Measurements from ENCODE around the gene ENTPD8.
"Not testable (repeated sequence)": the region's sequence is repeated elsewhere in the genome, so short reads cannot be mapped to it uniquely, and the experiment has no call there.

The ENTPD8 gene

DNA sequence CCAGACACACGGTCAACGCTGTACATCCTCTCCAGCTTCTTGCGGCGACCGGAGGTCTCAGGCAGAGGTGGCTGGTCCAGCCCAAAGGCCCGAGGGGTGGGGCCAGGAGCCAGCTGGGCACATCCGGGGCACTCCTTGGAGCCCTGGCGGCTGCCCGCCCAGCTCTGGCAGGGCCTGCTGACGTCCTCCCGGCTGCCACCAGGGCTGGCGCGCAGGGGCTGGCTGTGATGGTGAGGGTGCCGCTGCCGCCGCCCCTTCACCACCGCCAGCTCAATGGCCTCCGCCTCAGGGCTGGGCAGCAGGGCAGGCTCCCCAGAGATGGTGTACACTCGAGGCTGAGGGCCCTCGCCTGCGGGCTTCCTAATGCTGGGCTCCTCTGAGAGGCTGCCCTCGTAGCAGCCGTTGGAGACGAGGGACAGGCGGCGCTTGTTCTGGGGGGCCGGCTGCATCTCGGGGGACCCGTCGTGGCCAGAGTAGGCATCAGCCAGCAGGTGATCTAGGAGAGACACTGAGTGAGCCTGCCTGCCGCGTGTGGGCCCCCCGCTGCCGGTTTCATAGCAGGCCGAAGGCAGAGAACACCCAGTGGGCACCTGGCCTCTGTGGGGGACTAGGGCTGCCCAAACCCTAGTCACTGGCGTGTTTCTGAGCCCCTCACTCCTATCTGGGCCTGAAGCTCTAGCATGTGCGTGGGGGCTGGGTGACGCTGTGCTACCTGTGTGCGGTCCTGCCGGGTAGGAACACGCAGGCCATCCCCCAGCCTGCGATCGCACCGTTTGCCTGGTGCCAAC is 16.4 kb upstream of the ENTPD8 start:
- DNase-seq, result peak; percentile 63

DNA sequence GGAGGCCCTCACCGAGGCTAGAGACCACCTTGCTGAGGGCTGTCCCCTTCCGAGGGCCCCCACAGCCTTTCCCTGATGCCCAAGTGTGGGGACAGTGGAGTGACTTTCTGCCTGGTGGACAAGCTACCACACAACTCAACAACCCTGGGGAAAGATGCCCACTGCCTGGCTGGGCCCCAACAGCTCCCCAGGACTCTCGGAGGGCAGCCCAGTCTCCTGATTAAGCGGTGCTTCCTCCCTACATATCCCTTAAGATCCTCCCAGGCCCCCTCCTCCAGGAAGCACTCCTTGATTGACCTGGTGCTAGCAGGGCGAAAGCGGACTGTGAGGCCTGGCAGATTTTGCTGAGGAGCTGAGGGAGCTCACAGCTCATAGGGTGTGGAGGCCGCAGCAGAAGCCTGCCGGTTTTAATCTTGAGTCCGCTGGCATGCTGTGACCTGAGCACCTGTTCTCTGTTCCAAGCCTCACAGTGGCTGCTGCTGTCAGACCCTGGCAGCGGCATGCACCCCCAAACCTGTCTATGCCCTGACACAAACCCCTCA is 15.8 kb upstream of the ENTPD8 start:
- DNase-seq, result peak; percentile 61

DNA sequence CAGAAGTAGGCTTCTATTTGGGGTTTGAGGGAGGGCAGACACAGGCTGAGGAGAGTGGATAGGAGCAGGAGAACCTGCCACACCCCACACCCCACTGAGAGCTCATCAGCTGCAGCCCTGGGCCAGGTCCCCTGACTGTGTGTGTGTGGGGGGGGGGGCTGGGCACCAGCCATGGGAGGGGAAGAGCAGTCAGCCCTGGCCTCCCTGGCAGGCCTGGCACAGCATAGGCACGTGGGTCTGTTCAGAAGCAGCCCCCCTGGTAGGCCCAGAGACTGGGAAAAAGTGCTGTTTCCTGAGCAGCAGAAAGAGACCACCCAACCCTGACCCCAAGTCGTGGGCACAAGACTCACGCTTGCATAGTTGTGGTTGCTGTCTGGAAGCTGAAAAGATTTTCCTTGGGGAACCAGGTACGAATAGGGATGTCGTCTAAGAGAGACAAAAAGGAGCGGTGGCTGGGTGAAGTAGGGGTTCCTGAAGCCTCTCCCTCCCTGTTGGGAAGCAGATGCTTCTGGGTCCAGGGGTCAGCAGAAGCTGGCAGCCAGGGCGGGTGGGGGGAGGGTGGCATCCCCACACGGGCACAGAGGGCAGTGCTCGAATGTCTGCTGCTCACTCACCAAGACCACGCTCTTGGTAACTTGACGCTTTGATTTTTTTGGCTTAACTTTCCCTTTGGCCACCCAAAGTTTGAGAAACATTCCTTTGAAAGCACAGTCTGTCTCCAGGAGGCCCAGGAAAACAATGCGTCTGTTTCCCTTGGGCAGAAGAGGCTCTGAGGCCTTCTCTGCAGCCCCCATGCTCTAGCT is 15.1 kb upstream of the ENTPD8 start:
- DNase-seq, result no peak

DNA sequence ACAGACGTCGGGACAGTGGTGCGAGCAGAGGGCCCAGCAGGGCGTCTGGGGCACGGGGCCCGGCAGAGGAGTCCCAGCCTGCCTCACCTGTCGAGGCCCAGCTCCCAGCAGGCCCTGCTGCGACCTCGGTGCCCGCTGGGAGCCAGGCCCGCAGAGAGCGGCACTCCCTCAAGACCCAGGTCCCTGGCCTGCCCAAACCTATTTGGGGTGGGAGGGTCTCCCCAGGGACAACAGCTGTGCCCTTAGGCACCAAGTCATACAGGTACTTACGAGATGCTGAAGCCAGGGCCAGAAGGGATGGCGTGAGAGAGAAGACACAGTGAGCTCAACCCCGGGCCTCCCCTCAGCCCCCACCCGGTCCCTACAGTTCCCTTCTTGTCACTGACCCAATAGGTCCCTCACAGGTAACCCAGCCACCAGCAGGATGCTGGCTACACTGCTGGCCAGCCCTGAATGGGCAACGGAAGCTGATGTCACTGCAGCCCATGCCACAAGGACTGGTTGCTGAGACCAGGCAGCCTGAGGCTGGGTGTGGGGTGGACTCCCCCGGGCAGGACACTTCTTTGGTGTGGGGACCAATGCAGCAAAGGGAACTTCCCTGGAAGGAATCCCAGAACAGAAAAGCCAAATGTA is 14.3 kb upstream of the ENTPD8 start:
- peak; percentile 61 for DNase-seq

DNA sequence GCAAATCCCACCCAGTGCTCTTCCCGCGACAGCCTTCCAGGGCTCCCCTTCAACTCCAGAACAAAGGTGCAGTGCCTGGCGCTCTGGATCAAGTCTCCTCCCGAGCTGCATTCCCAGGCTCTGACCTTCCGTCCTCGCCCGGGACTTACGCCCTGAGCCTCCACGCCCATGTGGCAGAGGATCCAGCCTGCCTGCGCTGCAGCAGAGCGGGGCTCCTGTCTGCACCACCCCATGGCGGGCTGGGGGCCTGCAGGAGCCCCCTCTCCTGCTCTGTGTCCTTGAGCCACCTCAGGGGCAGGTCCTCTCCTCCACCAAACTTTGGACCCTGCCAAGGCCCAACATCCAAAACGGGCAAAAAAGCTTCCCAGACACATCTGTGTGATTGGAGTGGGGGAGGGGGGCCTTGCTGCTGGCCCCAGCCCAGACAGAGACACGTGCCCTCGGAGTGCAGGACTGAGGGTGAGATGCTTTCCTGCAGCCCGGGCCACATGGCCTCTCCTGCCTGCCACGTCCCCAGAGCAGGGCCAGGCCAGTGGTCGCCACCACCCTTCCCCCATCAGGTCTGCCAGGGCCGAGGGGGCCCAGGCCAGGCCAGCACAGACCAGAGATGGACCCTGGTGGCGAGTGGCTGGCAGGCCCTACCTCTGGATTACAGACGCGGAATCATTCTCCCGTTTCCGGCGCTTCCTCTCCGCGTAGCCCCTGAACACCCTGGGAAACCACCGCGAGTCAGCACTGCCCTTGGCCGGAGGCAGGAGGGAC is 13.6 kb upstream of the ENTPD8 start:
- DNase-seq, result peak; percentile 63

DNA sequence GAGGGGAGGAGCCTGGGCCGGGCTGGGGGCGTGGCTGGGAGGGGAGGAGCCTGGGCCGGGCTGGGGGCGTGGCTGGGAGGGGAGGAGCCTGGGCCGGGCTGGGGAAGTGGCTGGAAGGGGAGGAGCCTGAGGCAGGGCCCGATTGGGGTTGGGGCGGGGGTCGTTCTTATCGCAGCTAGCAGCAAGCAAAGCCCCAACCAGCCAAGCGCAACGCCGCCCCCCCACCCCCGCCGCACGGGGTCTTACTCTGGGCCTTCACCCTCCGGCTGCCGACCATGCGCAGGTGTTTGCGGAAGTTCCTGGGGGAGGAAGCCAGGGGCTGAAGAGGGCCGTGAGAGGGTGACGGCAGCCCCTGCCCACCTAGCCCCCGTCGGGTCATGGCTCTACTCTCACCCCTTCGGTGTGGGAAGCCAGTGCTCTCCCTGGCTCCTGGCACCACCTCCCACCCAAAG is 13.0 kb upstream of the ENTPD8 start:
- DNase-seq, result peak; percentile 81

DNA sequence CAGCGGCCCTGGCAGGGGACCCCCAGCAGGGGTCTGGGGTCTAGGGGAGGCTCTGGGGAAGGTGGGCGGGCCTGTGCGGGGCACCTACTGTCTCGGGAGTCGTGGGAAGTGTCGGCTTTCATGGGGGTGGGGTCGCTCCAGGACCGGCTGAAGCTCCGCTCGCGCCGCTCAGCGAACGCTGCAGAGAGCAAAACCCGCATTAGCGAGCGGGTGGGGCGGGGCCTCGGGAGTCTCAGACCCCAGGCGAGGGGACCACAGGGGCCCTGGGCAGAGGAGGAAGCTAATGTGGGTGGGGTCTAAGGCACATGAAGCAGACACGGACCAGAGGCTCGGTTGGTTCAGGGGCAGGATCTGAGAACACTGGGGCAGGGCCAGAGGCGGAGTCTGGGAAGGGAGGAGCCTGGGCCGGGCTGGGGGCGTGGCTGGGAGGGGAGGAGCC is 12.5 kb upstream of the ENTPD8 start:
- peak; percentile 87 for DNase-seq

DNA sequence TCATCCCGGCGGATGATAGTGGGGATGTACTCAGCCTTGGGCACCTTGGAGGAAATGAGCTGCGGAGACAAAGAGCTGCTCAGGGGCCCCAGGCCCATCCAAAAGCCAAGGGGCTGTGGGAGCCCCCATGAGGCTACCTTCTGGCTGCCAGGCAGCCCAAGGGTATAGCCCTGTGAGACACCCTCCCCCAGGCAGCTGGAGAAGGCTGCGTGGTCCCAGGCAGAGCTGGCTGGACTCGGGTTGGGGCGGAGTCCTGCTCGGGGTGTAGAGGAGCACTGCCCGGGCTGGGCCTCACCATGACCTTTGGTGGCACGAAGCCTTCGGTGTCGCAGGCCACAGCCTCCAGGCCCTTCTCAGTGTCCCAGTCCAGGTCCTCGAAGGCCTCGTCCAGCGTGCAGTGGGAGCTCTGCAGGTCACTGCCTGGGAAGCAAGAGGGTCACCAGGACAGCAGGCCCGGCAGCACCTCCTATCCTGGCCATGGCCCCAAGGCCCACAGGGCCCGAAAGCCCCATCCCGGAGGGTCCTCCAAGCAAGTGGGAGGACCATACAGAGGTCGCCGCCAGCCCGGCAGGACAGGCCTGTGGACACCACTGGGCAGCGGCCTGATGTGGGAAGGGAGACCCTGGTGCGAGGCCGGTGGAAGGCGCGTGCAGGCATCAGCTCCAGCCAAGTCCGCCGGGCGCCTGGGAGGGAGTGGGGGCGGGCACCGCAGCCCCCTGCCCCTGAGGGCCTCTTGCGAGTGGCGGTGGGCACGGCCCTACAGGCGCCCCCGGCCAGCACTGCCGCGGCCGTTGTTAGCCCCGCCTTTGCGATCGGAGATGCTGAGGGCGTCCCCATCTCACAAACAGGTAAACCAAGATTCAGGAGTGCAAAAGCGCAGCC is 11.8 kb upstream of the ENTPD8 start:
- DNase-seq, result peak; percentile 63

DNA sequence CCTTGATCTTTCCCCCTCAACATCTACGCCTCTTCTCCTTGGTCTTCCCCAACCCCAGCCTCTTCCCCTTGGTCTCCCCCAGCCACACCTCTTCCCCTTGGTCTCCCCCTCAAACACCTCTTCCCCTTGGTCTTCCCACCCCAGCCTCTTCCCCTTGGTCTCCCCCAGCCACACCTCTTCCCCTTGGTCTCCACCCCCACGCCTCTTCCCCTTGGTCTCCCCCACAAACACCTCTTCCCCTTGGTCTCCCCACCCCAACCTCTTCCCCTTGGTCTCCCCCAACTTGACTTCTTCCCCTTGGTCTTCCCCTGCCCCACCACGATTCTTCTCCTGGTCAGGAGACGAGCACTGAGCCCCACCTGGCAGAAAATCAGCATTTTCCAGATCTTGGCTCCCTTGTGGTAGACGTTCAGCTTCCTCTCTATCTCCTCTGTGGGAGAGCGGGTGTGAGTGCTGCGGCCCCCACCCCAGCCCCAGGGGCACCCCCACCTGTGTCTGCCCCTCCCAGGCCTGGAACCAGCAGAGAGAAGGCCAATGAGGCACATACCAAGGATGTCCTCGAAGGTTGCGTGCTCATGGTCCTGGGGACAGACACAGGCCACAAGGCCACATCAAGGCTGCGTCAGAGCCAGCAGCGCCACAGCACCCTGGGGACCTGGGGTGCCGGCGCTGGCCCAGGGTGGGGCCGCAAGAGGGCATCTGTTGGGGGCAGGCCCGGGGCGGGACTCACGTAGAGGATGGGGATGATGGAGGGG is 11.0 kb upstream of the ENTPD8 start:
- peak; percentile 62 for DNase-seq

DNA sequence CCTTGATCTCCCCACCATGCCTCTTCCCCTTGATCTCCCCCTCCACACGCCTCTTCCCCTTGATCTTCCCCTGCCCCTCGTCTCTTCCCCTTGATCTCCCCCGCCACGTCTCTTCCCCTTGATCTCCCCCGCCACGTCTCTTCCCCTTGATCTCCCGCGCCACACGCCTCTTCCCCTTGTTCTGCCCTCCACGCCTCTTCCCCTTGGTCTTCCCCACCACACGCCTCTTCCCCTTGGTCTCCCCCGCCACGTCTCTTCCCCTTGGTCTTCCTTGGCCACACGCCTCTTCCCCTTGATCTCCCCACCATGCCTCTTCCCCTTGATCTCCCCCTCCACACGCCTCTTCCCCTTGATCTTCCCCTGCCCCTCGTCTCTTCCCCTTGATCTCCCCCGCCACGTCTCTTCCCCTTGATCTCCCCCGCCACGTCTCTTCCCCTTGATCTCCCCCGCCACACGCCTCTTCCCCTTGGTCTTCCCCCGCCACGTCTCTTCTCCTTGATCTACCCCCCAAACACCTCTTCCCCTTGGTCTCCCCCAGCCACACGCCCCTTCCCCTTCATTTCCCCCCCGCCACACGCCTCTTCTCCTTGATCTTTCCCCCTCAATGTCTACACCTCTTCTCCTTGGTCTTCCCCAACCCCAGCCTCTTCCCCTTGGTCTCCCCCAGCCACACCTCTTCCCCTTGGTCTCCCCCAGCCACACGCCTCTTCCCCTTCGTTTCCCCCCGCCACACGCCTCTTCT is 10.3 kb upstream of the ENTPD8 start:
- DNase-seq, result not testable (repeated sequence)

DNA sequence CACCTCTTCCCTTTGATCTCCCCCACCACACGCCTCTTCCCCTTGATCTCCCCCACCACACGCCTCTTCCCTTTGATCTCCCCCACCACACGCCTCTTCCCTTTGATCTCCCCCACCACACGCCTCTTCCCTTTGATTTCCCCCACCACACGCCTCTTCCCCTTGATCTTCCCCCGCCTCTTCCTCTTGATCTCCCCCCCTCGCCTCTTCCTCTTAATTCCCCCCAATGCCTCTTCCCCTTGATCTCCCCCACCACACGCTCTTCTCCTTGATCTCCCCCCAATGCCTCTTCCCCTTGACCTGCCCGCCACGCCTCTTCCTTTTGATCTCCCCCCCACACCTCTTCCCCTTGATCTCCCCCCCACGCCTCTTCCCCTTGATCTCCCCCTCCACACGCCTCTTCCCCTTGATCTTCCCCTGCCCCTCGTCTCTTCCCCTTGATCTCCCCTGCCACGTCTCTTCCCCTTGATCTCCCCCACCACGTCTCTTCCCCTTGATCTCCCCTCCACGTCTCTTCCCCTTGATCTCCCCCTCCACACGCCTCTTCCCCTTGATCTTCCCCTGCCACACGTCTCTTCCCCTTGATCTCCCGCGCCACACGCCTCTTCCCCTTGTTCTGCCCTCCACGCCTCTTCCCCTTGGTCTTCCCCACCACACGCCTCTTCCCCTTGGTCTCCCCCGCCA is 9.5 kb upstream of the ENTPD8 start:
- peak; percentile 62 for DNase-seq

DNA sequence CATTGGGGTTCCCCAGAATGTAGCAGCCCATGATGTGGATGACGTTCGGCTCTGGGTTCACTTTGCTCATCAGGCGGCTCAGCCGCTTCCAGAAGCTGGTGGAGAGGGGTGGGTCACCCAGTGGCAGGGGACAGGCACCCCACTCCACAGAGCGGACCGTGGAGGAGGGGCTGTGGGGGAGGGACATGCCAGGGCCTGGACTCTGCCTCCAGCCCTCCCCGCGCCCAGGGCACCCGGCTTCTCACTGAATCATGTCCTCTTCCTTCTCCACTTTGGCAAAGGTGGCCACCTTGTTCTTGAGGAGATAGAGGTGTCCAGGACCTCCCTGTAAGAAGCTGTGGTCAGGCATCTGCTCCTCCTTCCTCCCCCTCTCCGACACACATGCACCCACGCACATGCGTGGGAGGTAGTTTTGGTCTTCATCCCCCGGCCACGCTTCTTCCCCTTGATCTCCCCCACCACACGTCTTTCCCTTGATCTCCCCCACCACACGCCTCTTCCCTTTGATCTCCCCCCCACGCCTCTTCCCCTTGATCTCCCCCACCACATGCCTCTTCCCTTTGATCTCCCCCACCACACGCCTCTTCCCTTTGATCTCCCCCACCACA is 8.9 kb upstream of the ENTPD8 start:
- peak; percentile 83 for DNase-seq

DNA sequence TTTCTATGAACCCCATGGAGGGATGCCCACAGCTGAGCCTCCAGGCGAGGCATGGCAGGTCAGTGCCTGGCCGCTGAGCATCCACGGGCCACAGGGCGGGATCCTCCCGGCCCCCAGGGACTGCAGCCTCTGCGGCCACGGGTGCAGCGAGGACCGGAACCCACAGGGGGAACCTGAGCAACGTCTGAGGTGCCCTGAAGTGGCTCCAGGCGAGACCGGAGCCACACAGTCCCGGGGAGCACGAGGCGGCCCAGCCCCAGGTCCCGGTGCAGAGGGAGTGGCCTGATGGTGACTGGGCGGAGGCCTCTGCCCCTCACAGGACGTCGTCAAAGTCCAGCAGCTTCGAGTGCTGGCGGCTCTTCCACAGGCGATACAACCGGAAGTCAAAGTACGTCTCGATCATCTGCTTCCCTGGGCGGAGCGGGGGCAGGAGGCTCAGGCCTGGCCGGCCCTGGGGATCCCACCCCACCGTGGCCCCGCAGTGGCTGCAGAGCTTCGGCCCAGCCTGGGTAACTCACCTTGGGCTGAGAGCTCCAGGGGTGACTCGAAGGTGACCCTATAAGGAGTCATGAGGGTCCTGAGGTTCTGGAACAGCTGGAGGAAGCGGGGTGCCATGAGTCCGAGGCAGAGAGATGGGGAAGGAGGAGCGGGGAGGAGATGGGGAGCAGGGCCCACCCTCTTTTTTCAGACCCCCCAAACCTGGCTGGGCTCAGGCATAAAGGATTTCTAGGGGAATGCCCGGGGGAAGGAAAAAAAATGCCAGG is 8.1 kb upstream of the ENTPD8 start:
- DNase-seq, result no peak

DNA sequence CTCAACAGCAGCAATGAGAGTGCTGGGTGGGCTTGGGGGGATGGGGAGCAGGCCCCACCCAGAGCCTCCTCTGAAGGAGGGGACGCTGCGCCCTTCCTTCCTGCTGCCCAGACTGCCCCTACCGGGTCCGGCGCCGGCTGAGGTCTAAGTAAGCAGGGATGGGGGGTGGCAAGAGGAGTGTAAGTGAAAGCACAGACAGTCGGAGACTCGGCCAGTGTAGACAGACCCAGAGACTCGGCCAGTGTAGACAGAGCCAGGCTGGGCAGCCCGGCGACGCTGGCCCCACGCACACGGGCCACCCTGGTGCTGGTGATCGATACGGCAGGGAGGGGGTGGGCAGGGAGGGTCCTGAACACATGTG is 7.4 kb upstream of the ENTPD8 start:
- no peak for DNase-seq

DNA sequence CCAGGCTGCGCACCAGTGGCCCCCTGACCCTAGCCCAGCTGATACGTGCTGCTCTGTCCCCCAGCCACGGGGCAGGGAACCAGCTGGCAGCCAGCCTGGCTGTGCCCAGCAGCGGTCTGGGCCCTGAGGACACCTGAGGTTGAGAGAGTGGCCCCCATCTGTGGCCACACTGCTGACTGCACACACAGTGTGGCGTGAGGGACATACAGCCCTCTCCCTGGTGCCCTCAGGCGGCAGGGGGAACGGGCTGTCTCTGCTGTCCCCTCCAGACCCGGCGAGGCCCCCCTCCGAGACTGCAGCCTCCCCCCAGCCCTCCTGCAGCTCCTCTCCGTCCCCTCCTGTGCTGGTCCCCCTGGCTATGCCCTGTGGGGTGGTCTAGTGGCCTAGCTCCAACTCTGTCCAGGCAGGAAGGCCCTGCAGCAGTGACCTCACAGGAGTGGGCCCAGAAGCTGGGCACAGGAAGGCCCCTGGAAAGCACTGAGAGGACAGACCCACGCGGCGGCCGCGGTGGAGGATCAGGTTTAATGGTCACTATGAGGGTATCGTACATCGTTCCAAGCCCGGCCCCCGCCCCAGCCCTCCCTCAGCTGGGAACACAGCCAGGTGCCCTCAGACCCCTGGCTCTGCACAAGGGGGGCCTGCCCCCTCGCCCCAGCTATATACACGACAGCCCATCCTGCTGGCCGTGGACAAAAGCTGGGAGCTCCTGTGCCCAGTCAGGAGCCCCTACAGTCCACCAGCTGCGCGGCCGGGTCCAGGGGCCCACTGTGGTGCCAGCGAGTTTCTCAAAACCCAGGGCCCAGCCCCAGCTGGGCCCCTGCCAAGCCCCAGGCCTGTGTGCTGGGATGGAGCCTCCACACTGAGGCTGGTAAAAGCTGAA is 6.8 kb upstream of the ENTPD8 start:
- DNase-seq, result no peak

DNA sequence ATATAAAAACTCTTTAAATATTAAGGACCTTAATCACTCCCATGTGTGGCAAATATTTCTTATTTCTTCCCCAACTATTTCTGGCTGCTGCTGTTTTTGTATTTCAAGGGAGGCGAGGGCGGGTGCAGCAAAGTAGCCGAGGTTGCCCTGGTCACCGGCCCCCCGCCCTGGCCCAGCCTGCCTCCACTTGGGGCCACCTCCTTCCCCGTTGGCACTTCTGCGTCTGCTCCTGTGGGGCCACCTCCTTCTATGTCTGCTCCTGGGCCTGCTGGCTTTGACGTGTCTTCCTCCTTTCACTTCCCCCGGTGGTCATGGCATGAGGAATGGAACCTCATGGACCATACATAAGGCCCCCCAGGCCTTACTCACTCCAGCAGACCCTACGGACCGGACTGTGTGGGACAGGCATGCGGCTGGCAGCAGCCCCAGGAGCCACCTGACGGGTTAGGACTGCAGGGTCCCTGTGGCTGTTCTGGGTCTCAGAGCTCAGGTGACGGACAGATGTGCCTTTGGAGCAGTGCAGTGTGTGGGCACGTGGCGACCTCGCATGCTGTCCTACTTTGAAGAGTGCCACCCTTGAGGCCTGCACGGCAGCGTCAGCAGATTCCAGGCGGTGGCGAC is 5.8 kb upstream of the ENTPD8 start:
- DNase-seq, result no peak

Data from activated effector memory CD4-positive, alpha-beta T cell treated with anti-CD3 and anti-CD28 coated beads, Interleukin-2, amount 50 U/mL, for 16 hours (primary cell).